ENCODE measurements around the gene PSME4.

DNA sequence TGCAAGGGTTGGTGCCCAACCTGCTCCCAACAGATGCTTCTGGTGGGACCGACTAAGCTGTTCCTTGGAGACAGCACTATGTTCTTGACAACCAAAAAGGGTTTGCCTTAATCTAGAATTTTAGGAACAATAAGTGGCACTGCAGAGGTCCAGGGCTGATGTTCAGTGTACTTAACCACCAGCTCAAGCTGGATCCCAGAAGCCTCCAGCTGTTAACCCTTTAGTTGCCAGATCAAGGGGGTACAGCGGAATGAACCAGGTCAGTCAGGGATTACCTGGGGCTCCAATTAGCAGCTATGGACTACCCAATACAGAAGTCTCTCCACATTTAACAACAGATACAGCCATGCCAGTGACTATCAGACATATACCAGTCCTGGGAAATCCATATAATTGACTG lies 114.5 kb downstream of the PSME4 start:
- TF ChIP-seq CTCF (IDR thresholded peaks at IDR 0.05; ENCODE audit: low read depth, low read length, missing input control) (no peak), RAD21 (IDR thresholded peaks at IDR 0.05) (no peak), JUND (IDR thresholded peaks at IDR 0.05) (no peak), EGR1 (IDR thresholded peaks at IDR 0.05; ENCODE audit: low read depth in 2 of 2) (no peak), TAF1 (conservative IDR thresholded peaks at IDR 0.05) (no peak), ZBTB33 (IDR thresholded peaks at IDR 0.05) (no peak), YY1 (IDR thresholded peaks at IDR 0.05) (no peak), SP1 (IDR thresholded peaks at IDR 0.05) (no peak), NR2F2 (IDR thresholded peaks at IDR 0.05) (no peak), GABPA (IDR thresholded peaks at IDR 0.05 in 1 of 2, conservative IDR thresholded peaks at IDR 0.05 in 1 of 2) (no peak), HNF4G (IDR thresholded peaks at IDR 0.05) (no peak)
- TF ChIP-seq, protein P1, sequence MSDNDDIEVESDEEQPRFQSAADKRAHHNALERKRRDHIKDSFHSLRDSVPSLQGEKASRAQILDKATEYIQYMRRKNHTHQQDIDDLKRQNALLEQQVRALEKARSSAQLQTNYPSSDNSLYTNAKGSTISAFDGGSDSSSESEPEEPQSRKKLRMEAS (IDR thresholded peaks at IDR 0.05): no peak
- TF ChIP-seq, protein P2, sequence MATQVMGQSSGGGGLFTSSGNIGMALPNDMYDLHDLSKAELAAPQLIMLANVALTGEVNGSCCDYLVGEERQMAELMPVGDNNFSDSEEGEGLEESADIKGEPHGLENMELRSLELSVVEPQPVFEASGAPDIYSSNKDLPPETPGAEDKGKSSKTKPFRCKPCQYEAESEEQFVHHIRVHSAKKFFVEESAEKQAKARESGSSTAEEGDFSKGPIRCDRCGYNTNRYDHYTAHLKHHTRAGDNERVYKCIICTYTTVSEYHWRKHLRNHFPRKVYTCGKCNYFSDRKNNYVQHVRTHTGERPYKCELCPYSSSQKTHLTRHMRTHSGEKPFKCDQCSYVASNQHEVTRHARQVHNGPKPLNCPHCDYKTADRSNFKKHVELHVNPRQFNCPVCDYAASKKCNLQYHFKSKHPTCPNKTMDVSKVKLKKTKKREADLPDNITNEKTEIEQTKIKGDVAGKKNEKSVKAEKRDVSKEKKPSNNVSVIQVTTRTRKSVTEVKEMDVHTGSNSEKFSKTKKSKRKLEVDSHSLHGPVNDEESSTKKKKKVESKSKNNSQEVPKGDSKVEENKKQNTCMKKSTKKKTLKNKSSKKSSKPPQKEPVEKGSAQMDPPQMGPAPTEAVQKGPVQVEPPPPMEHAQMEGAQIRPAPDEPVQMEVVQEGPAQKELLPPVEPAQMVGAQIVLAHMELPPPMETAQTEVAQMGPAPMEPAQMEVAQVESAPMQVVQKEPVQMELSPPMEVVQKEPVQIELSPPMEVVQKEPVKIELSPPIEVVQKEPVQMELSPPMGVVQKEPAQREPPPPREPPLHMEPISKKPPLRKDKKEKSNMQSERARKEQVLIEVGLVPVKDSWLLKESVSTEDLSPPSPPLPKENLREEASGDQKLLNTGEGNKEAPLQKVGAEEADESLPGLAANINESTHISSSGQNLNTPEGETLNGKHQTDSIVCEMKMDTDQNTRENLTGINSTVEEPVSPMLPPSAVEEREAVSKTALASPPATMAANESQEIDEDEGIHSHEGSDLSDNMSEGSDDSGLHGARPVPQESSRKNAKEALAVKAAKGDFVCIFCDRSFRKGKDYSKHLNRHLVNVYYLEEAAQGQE (IDR thresholded peaks at IDR 0.05): no peak
- TF ChIP-seq, protein P3, sequence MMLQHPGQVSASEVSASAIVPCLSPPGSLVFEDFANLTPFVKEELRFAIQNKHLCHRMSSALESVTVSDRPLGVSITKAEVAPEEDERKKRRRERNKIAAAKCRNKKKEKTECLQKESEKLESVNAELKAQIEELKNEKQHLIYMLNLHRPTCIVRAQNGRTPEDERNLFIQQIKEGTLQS (IDR thresholded peaks at IDR 0.05): no peak

Data from liver (tissue), 3 donors.